Nasal cavity respiratory epithelium epithelial cell of viscerocranial mucosa (primary cell): Measurements from ENCODE around the gene ZNF317. TPM values are rescaled to one million over a fixed set of nuclear protein-coding genes. Genes with fewer than 3 reads are reported as not detected.

ENCODE experiments used
- total RNA-seq: library from RNA; depleted of rRNA; stranded (reverse); fragments of >200 nt; gene quantifications from 2 replicates; pipeline ENCODE4 v1.2.3, GENCODE V29; 2014

Gene ZNF317
- total RNA-seq: 15.7 and 27.2 TPM in 2 replicates

GRCh38 chr19:9140159-9140874 lies at the start of gene ZNF317:
TSS of gene ZNF317 (plus strand) at chr19:9140397. CDS start at chr19:9156017, 15,620 bp downstream.

GRCh38 chr19:9107375-9107774 lies 32.8 kb upstream of the ZNF317 start, which contains the start of gene OR7G2:
TSS of gene OR7G2 (minus strand) at chr19:9107475. CDS start at chr19:9103243, 4,232 bp downstream.

GRCh38 chr19:9115307-9115813 lies 24.8 kb upstream of the ZNF317 start, which contains the start of gene OR7G1:
TSS of gene OR7G1 (minus strand) at chr19:9115763. CDS start at chr19:9115763, 0 bp downstream.

GRCh38 chr19:9126900-9127405 lies 13.2 kb upstream of the ZNF317 start, which contains the start of gene OR7G3:
TSS of gene OR7G3 (minus strand) at chr19:9126950. CDS start at chr19:9126950, 0 bp downstream.

GRCh38 chr19:9178901-9179300 lies 38.7 kb downstream of the ZNF317 start, which contains the start of gene OR7D2:
TSS of gene OR7D2 (plus strand) at chr19:9178979. CDS start at chr19:9185782, 6,803 bp downstream.

Other genes starting within 250 kb of the ZNF317 start
- under 0.01 and 0.85 TPM in 2 replicates for gene MUC16, start 130.0 kb upstream of the ZNF317 start, total RNA-seq
- gene OR1M1, start 53.3 kb upstream of the ZNF317 start, total RNA-seq: not detected in 2 replicates
- not detected in 2 replicates for gene OR7G2, start 32.9 kb upstream of the ZNF317 start, total RNA-seq
- not detected in 2 replicates for gene OR7G1, start 24.6 kb upstream of the ZNF317 start, total RNA-seq
- not detected in 2 replicates for gene OR7G3, start 13.4 kb upstream of the ZNF317 start, total RNA-seq
- not detected in 2 replicates for gene OR7D2, start 38.6 kb downstream of the ZNF317 start, total RNA-seq
- not detected in 2 replicates for gene OR7D4, start 79.2 kb downstream of the ZNF317 start, total RNA-seq
- not detected in 2 replicates for gene OR7E24, start 110.5 kb downstream of the ZNF317 start, total RNA-seq
- 19.3 and 24.9 TPM in 2 replicates for gene ZNF699, start 169.4 kb downstream of the ZNF317 start, total RNA-seq
- gene ZNF559, start 183.8 kb downstream of the ZNF317 start, total RNA-seq: 6.2 and 21.6 TPM in 2 replicates
- 0.68 and 2.3 TPM in 2 replicates for gene ZNF177, start 222.6 kb downstream of the ZNF317 start, total RNA-seq